ENCODE data around the gene FHIT. TPM values are rescaled to one million over a fixed set of nuclear protein-coding genes. Genes with fewer than 3 reads are reported as not detected.
A peak's percentile ranks its signal among the peaks of the same experiment; 100 is the strongest.

The FHIT gene
- total RNA-seq, 1 donor = 4.8 TPM

- no peak for DNase-seq (ENCODE audit: low read depth in 2 of 3, low spot score in 2 of 3)
Measured at GRCh38 chr3:60391292-60391691, 860.0 kb downstream of the FHIT start.

- no peak for DNase-seq (ENCODE audit: low read depth in 2 of 3, low spot score in 2 of 3)
Measured at GRCh38 chr3:60388731-60389130, 862.5 kb downstream of the FHIT start.

- peak in 1 of 3 donors; percentile 9 for DNase-seq (ENCODE audit: low read depth in 2 of 3, low spot score in 2 of 3)
Measured at GRCh38 chr3:60386306-60386705, 864.9 kb downstream of the FHIT start.

- DNase-seq (ENCODE audit: low read depth in 2 of 3, low spot score in 2 of 3) = no peak
Measured at GRCh38 chr3:60384341-60384740, 866.9 kb downstream of the FHIT start.

- no peak for DNase-seq (ENCODE audit: low read depth in 2 of 3, low spot score in 2 of 3)
Measured at GRCh38 chr3:60383345-60383744, 867.9 kb downstream of the FHIT start.

- no peak for DNase-seq (ENCODE audit: low read depth in 2 of 3, low spot score in 2 of 3)
Measured at GRCh38 chr3:60366486-60366885, 884.8 kb downstream of the FHIT start.

- no peak for DNase-seq (ENCODE audit: low read depth in 2 of 3, low spot score in 2 of 3)
Measured at GRCh38 chr3:60365360-60365759, 885.9 kb downstream of the FHIT start.

GRCh38 chr3:60364475-60364874, 886.8 kb downstream of the FHIT start:
- DNase-seq (ENCODE audit: low read depth in 2 of 3, low spot score in 2 of 3) = no peak

GRCh38 chr3:60363817-60364216, 887.4 kb downstream of the FHIT start:
- DNase-seq (ENCODE audit: low read depth in 2 of 3, low spot score in 2 of 3) = no peak

GRCh38 chr3:60355825-60356224, 895.4 kb downstream of the FHIT start:
- no peak for DNase-seq (ENCODE audit: low read depth in 2 of 3, low spot score in 2 of 3)

GRCh38 chr3:60351481-60351880, 899.8 kb downstream of the FHIT start:
- no peak for DNase-seq (ENCODE audit: low read depth in 2 of 3, low spot score in 2 of 3)

GRCh38 chr3:60344340-60344739, 906.9 kb downstream of the FHIT start:
- no peak for DNase-seq (ENCODE audit: low read depth in 2 of 3, low spot score in 2 of 3)

- DNase-seq (ENCODE audit: low read depth in 2 of 3, low spot score in 2 of 3) = no peak
Measured at GRCh38 chr3:60343831-60344230, 907.4 kb downstream of the FHIT start.

- no peak for DNase-seq (ENCODE audit: low read depth in 2 of 3, low spot score in 2 of 3)
Measured at GRCh38 chr3:60339304-60339703, 911.9 kb downstream of the FHIT start.

- no peak for DNase-seq (ENCODE audit: low read depth in 2 of 3, low spot score in 2 of 3)
Measured at GRCh38 chr3:60337421-60337820, 913.8 kb downstream of the FHIT start.

- DNase-seq (ENCODE audit: low read depth in 2 of 3, low spot score in 2 of 3) = no peak
Measured at GRCh38 chr3:60336061-60336460, 915.2 kb downstream of the FHIT start.

- DNase-seq (ENCODE audit: low read depth in 2 of 3, low spot score in 2 of 3) = peak in 2 of 3 donors; percentile 12 to 47
Measured at GRCh38 chr3:60333710-60334109, 917.5 kb downstream of the FHIT start.

- DNase-seq (ENCODE audit: low read depth in 2 of 3, low spot score in 2 of 3) = no peak
Measured at GRCh38 chr3:60330107-60330506, 921.1 kb downstream of the FHIT start.

- peak in 2 of 3 donors; percentile 9 to 49 for DNase-seq (ENCODE audit: low read depth in 2 of 3, low spot score in 2 of 3)
Measured at GRCh38 chr3:60325610-60326170, 925.6 kb downstream of the FHIT start.

- DNase-seq (ENCODE audit: low read depth in 2 of 3, low spot score in 2 of 3) = no peak
Measured at GRCh38 chr3:60323651-60324050, 927.6 kb downstream of the FHIT start.

- DNase-seq (ENCODE audit: low read depth in 2 of 3, low spot score in 2 of 3) = no peak
Measured at GRCh38 chr3:60323180-60323579, 928.1 kb downstream of the FHIT start.

GRCh38 chr3:60322298-60322856, 928.9 kb downstream of the FHIT start:
- no peak for DNase-seq (ENCODE audit: low read depth in 2 of 3, low spot score in 2 of 3)

Data from hematopoietic multipotent progenitor cell (in vitro differentiated cells).